CD4-positive, alpha-beta T cell treated with Interleukin-2 at 100 ng/mL for 4 hours (primary cell): ENCODE measurements around the gene GINS1.
"Not testable (repeated sequence)": the region's sequence is repeated elsewhere in the genome, so short reads cannot be mapped to it uniquely, and the experiment has no call there.

Experiments
- DNase-seq: peaks from one replicate; pipeline ENCODE4 v3.0.0-alpha.2; 2020; ENCODE audit warnings: low spot score

Gene GINS1

DNA sequence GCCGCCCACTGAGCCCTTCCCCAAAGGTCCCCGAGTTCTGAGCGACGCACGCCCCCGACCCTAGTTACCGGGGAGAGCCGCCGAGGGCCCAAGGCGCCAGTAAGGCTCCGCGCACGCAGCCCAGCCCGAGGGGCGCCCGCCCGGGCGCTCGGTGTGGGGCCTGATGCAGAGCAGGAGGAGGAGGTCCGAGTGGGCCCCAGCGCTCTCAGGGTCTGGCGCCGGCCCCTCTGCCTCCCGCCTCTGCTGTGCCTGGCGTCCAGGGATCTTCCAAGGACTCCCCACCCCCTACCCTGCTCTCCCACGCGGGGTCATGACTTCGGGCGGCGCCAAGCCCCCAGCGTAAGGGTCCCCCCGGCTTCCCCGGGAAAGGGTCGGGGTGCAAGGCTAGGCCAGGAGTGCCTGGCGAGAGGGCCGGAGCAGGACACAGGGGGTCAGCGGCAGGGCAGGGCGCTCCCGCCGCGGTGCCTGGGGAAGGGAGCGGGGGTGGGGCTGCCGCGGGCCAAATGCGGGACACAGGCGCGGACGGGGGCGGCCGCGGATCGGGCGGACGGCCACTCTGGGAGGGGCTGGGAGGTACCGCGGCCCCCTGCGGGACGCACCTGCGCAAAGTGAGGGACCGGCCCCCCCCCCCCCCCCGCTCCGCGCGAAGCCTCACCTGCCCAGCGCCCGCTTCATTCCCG, 17.5 kb upstream of the GINS1 start:
- DNase-seq, result peak; percentile 14

DNA sequence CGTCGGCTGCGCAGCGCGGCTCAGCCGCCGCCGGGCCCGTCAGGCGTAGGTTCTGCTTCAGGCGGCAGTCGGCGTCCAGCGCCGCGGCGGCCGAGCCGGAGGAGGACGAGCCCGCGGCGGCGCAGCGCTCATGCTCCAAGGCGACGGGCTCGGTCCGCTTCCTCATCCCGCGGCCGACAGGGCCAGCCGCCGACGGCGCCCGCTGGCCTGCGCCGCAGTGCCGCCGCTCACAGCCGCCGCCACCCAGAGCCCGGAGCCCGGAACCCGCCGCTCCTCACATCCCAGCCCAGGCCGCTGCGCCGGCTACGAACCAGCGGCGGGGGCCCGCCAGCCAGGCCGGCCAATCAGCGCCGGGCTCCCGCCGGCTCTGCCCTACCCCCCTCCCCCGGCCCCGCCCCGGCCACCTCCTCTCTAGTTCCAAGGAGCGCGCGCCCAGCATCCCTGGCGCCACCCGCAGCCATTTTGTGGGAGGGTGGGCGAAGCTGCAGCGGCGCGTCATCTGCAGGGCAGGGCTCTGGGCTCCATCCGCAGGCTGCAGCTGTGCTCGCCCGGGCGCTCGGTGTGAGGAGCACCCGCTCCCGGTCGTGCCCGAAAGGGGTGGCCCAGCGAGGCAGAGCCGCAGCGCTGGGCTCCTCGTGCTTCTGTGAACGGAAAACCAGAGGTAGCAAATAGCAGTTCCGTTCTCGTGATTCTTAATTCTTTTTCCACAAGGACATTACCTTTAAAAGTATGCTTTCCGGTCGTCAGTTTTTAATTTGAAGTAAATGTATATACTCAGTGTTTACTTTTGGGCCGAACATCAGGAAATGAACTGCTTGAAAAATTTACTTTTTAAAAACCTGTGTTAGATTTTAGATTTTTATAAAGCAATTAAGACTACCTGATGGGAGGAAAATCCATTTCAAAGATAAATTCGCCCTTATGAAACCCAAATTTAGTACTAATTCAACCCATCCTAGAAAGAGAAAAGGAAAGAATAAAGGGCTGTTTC, 16.6 kb upstream of the GINS1 start, which contains the start of gene ABHD12:
TSS of gene ABHD12 (minus strand) at position 298 of the 991 bp plus-strand sequence. CDS start at position 166, 132 bp downstream.
- DNase-seq, result peak; percentile 94

DNA sequence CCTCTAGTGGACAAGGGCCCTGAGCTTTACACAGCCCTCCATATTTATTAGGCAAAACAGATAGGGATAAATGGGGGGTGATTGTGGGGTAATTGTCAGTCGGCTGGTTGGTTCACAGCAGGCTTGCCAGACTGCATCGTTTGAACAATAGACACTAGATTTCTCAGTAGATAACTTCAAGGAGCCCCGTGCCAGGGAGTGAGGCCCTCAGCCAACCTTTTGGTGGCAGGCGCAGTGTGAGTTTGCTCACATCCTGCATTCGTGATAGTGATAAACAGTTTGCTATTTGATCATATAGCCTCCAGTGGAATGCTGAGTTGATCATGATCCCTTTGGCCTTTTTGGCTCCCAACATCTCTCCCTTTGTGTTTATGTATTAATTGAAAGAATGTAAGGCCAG, 13.2 kb upstream of the GINS1 start:
- DNase-seq, result no peak

DNA sequence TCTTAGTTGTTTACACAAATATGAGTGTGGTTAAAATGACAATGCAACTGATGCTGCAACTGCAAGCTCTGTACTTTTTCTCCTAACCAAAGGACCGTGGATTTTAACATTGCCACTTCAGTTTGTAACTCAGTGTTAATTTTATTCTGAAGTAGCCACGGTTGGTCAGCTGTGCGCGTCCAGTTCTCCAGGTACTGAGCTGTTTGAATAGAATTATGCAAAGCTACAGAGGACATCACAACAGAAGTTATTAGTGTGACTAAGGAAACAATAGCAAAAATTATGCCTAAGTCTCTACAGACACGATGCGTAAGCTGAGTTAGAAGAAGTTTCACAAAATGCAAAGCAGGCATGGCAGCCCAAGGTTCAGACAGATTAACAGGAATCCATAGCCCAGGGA, 12.5 kb upstream of the GINS1 start:
- DNase-seq, result no peak

DNA sequence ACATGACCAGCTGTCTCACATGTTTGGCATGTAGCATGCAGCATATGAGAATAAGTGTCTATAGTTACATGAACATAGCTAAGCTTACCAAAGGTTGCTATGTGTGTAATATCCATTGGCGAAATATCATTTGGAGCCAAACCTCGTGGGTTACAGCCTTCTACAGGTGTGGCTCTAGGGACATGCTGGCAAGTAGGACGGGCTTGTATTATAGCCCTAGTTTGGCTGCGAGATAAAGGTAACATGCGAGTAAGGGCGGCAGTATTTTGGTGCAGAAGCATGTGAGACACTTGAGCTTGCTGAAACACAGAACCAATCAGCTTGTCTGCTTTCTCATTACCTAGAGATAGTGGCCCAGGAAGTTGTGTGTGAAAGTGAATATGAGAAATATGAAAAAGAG, 10.4 kb upstream of the GINS1 start:
- DNase-seq, result no peak

DNA sequence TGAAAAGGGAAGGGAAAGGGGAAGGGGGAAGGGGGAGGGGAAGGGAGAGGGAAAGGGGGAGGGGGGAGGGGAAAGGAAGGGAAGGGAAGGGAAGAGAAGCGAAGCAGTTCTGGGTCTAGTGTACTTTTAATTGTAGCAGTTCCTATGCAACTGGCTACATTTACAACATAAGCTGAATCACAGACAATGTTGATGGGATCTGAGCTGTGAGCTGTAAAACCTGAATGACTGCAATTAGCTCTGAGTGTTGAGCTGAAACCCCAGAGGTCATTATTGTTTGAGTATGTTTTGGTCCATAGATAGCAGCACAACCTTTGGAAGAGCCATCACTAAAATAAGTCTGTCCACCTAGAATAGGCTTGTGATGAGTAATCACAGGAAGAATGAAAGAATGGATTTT, 9.7 kb upstream of the GINS1 start:
- DNase-seq, result no peak

DNA sequence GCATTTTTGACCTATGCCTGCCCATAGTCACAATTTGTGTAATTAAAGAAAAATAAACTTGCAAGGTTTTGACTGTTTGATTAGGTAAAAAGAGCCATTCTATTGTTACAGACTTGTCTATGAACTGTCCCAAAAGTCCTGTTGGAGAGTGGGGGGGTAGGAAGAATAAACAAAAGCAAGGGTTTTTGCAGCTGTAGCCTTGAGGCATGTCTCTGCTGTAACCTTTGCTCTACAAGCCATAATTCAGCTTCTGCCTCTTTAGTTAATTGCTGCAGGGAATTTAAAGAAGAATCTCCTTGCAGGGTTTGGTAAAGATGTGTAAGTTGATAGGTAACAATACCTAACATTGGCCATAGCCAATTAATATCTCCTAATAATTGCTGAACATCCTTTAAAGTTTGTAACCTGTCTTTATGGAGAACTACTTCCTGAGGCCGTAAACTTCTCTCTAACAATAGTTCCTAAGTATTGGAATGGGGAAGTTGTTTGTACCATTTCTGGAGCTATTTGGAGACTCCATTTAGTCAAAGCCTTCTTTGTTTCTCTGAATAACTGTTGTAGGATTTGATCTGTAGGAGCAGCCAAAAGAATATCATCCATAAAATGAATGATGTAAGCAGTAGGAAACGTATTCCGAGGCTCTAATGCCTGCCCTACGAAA, 9.0 kb upstream of the GINS1 start:
- DNase-seq, result no peak

DNA sequence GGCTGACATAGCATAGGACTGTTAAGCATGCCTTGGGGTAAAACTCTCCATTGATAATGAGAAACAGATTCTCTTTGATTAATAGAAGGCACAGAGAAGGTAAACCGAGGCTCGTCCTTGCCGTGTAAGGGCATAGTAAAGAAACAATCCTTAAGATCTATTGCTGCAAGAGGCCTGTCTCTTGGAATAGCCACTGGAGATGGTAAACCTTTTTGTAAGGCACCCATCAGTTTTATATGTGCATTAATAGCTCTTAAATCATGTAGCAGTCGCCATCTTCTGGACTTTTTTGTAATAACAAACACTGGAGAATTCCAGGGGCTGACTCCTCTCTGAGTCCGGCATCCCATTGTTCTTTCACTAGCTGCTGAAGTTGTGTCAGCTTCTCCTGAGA, 8.4 kb upstream of the GINS1 start:
- peak; percentile 60 for DNase-seq

DNA sequence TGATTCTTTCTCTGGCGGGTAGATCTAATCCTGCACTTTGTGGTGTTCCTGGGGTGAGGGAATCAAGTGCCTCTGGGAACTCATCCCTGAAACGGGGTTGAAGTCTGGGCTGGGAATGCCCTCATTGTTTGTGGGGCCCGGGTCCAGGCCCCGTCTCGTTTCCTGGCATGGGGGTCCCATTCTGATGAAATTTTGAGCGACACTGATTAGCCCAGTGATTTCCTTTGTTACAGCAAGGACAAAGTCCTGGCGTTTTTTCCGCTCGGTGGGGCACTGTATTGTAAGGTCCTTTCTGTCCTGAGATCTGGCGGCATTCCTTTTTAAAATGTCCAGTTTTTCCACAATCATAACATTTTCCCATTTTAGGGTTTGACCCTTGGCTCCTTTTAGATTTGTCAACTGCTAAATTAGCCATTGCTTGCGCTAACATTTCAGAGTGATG, 7.2 kb upstream of the GINS1 start:
- DNase-seq, result not testable (repeated sequence)

DNA sequence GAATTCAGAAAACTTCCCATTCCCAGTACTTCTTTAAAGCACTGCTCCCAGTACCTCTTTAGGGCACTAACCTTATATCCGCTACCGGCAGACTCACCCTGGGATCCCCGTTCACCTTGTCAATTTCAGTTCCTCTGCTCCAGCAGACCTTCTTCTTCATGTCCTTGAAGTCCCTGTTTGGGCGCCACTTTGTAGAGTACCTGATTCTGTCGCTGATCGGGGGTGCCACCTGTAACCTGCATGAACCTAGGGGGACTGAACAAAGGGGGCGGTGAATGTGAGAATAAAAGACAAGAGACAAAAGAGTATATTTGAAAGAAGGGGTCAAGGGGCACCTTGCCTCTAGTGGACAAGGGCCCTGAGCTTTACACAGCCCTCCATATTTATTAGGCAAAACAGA, 4.9 kb upstream of the GINS1 start:
- DNase-seq, result no peak

DNA sequence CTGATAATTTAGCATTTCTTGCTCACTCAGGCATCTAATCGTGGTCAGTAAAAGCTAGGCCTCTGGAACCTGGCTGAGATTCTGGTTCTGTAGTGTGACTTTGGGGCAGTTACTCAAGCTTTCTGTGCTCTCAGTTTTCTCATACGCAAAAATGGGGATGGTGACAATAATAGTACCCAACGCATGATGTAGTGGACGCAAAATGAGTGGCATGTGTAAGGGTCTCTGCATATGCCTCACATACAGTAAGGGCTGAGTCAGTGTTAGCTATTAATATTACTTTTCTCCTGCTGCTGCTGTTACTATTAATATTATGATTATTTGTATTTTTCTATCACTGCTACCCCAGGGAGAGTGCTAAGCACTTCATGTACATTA, 686 bp downstream of the GINS1 start:
- DNase-seq, result no peak

DNA sequence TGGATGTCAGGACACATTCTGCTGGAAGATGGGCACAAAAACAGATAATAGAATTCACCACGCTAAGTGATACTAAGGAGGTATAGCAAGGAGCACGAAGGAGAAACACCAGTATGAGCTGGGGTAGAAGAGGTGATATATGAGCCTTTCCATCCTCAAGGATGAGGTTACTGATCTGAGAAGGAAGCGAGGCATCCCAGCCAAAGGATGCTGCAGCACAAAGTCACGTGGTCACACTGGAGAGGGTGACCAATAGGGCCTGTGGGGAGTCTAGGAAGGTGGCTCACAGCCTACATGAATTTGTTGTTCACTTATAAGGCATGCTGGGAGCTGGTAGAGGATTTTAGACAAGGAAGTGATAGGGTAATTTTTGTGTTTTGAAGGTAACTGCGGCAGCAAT, 1.4 kb downstream of the GINS1 start:
- no peak for DNase-seq

DNA sequence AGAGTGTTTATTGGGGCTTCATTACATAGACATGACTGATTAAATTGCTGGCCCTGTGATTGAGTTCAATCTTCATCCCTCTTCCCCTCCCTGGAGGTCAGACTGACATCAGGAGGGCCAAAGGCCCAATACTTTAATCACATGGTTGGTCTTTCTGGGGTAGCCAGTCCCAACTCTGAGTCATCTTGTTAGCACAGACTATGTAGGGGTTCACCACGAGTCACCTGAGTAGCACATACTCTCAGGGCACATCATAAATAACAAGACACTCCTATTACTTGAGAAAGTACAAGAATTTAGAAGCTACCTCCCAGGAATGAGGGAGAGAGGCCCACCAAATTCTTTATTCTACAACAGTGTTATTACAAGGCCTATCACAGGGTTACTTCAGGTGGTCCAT, 11.3 kb downstream of the GINS1 start:
- no peak for DNase-seq

DNA sequence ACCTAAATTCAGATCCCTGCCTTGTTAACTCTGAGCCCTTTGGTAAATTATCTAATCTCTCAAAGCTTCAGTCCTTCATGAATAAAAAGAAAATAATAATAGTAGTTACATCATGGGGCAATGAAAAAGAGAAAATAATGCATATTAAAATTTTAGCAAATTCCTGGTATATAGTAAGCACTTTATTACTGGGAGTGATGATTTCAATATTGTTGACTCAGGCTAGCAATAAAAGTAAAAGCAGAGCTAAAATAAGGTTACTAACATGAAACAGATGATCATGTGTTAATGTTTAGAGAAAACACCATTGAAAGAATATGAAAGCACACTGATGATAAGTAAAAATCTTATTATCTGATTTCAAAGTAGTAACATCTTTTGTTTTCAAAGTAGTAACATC, 13.6 kb downstream of the GINS1 start:
- no peak for DNase-seq

DNA sequence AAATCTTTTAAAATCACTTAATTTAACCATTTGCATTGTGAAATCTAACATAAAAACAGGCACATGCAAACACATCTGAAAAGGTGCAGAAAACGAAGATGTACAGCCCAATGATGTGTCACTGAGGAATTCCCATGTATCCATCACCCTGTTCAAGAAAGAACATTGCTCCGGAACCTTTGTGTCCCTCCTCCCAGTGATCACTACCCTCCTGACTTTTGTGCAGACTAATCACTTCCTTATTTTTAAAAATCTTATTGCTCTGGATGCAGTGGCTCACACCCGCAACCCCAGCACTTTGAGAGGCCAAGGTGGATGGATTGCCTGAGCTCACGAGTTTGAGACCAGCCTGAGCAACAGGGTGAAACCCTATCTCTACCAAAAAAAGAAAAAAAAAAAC, 14.6 kb downstream of the GINS1 start:
- DNase-seq, result no peak

DNA sequence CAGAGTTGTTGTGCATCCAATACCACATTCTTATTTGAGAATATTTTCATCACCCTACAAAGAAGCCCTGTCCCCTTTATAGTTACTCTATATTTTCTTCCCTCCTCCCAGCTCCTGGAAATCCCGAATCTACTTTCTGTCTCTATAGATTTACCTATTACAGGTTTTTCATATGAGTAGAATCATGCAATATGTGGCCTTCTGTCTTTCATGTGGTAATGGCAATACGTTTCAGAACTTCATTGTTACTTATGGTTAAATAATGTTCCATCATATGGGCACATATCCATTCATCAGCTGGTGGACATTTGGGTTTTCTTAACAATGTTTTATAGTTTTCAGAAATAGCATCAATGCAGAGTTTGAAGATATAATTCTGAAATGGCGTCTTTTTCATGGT, 17.1 kb downstream of the GINS1 start:
- no peak for DNase-seq

DNA sequence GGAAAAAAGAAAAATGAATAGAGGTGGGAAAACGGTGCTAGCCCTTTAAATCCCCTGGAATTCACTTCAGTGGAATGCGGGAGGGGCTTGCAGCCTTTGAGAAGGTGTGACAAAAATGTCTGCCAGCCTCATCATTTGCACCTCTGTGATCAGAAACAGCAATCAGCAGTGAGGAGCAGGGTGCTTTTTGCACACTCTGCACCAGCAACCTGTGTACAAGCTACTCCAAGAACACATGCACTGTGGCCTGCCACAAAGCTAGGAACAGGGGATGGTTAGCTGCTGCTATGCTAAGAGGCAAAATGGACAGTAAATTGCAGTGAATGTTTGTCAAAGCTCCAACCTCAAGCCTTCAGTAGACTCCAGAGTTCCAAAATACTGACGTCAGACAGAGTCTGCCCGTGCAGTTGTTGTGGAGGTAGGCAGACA, 29.7 kb downstream of the GINS1 start:
- DNase-seq, result no peak

DNA sequence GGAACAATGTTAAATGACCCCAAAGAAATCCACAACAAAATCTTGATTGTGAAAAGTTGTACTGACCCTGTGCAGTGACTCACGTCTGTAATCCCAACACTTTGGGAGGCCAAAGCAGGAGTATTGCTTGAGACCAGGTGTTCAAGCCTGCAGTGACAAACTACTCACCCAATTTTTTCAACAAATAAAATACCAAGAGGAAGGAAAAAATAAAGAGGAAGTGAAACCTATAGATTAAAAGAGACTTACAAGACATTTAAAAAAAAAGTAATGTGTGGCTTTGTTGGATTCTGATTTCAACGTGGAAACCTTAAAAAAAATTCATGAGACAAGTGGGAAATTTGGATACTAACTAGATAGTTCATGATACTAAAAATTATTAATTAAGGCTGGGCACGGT, 31.9 kb downstream of the GINS1 start:
- no peak for DNase-seq

DNA sequence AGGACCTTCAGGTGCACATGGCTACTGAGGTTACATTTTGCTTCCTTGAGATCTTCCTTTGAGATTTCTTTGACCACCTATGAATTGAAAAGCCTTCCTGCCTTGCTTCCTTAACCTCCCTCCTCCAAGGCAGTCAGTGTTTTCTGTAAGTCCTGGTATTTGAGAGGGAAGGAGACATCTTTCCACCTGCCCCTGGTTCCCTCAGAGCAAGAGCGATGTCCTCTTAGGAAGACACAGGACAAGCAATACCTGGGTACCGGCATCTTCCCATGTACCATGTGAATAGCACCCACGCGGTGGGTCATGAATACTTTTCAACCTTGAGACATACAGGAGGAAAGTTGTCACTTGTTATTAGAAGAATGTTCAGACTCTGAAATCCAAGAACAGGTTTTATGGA, 37.1 kb downstream of the GINS1 start:
- no peak for DNase-seq

DNA sequence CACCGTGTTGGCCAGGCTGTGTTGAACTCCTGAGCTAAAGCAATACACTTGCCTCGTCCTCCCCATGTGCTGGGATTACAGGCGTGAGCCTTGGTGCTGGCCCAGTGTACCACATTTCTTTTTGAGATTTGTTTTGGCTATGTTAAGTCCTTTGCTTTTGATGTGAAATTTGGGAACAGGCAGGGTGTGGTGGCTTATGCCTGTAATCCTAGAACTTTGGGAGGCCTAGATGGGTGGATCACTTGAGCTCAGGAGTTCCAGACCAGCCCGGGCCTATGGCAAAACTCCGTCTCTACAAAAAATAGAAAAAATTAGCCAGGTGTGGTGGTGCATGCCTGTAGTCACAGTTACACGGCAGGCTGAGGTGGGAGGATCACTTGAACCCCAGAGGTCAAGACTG, 40.2 kb downstream of the GINS1 start:
- DNase-seq, result no peak

DNA sequence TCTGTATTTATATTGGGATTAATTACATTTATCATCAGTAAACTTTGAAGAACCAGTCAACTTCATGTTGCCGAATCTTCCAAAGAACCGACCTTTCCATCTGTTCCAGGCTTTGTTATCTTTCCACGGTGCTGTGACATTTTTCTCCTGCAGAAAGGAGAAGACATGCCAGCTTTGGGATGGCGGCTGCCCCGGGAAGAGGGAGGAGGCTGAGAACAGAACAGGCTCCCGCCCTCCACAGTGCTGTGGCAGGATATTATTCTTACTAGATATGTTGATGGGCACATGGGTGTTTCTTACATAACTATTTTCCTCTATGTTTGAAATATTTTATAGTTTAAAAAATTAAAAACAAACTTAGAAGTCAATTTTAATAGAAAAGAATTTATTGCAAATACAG, 44.9 kb downstream of the GINS1 start:
- no peak for DNase-seq

DNA sequence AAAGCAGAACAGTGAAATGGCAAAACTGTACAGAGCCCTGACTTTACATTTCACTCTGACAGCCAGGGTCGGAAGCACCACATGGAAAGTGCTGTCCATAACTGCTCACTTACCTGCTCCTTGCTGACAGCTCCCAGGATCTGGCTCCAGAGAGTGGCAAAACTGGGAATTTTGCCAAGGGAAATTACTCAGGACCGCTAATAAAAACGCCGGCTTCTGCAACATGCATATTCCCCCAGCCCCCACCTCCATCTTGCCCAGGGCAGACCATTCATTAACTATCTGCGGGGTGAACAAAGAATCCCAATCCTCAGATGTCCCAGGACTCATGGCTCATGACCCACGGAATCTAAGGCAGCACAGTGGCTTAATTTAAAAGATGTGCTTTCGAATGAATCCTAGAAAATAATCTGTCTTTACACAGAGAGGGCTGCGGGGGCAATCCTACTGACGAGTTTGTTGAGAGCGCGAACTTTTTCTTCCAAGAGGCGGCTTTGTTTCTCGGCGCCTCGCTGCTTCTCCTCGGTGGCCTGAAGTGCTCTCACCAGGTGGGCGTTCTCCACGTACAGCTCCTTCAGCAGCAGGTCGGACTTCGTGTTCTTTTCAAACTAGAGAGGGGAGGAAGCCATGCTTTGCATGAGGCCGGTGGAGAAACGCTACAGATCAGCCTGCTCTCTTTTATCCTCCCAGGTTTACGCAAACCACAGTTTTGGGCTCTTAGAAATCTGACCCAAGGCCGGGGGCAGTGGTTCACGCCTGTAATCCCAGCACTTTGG, 45.8 kb downstream of the GINS1 start:
- no peak for DNase-seq
